Measurements from ENCODE around the gene DCLRE1C.
A peak's percentile ranks its signal among the peaks of the same experiment; 100 is the strongest.
"Not testable (repeated sequence)": the region's sequence is repeated elsewhere in the genome, so short reads cannot be mapped to it uniquely, and the experiment has no call there.

Gene DCLRE1C

DNA sequence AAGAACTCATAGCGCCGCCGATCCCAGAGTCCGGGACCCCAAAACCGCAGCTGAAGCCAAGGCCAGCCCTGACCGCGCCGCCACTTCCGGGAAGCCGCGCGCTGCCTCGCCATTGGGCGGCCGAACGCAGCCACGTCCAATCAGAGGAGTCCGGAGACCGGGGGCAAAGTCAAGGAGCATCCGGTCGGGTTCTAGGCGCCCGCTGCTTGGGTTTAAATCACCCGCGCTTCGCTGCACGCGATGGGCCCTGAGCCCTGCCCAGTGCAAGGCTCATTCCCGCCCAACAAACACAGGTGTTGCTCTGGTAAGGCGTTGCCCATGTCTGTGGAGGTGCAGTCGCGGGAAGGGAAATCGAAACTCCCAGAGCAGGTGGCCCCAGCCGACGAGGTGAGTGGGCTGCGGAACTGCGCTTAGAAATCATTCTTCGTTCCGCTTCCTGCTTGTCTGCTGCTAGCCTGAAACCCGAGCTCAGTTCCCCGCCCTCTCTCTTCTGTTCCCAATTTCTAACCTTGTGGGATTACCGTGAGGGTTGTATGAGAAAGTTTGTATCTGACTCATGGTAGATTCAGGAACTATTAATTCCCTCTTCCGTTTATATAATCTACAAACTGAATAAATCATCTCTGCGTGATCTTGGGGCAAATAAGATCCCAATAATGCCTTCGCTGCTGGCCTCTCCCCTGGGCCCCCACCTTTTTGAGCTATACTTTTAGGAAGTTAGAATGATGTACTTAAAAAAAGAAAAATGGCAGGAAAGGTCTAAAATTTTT is at the start of gene DCLRE1C:
DCLRE1C (minus strand) TSS at position 96 of the 770 bp plus-strand sequence; CDS start at position 10, 86 bp downstream.
- peak; percentile 84 to 92 for DNase-seq

DNA sequence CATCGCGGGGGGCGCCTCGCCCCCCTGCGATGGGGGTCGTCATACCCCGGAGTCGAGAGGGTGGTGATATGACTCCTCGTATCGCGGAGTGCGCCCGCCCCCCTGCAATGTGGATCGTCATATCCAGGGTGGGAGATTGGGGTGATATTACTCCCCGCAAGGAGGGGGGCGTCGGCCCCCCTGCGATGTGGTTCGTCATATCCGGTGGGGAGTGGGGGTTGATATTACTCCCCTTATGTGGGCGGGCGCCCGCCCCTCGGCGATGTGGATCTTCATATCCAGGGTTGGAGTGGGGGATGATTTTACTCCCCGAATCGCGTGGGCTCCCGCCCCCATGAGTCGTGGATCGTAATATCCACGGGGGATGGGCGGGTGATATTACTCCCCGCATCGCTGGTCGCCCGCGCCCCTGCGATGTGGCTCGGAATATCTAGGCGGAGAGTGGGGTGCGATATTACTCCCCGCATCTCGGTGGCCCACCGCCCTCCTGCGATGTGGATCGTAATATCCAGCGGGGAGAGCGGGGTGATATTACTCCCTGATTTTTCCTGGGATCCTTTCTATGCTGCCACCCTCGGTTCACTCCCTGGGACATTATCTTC is 42.2 kb upstream of the DCLRE1C start:
- DNase-seq, result no peak

DNA sequence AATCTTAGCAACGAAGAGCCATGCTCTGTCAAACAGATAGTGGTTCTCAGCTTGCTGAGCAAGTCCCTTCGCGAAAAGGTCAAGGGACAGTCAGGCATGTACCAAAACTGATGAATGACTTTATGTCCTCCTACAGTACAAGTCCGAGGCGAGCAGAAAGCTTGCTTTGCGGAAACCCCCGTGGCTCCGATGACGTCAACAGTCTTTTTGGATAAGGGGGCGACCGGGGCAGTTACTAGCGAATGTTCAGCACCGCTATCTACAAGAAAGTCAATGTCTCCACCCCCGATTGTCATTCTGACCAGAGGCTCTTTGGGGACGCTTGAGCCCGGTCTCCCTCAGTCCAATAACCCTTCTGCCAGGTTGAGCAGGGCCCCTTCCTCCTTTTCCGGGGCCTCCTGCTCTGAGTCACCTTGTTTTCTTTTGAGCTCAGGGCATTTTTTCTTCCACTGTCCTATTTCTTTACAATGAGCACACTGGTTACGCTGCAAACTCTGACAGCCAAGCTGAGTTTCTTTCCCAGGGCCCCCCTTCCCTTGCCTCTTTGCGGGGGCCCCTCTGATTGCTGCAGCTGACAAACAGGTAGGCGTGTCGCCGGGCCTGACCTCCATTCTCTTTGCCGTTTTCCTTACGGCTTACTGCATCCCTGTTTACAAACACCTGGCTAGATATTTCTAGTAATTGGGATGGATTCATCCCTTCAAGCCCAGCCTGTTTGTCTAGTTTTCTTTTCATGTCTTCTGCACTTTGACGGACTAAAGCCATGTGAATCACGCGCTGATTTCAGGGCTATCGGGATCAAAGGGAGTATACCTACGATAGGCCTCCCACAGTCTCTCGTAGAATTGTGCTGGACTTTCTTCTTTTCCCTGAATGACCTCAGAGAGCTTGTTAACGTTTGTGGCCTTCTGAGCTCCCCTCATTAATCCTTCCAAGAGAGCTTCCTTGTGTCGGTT is 39.9 kb upstream of the DCLRE1C start:
- not testable (repeated sequence) for DNase-seq

DNA sequence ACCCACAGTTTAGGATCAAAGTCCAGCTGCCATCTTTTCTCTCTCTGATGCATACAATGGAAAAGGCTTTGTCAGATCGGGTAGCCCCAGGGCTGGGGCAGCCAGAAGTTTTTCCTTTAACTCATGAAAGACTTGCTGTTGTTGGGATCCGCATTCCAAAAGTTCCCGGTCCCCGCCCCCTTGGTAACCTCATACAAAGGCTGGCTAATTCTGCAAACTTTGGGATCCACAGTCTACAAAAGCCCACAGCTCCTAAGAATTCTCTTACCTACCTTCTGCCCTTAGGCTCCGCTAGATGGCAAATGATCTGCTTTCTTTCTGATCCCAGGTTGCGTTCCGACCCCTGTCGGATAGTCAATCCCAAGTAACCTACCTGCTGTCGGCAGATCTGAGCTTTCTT is 38.4 kb upstream of the DCLRE1C start:
- DNase-seq, result not testable (repeated sequence)

DNA sequence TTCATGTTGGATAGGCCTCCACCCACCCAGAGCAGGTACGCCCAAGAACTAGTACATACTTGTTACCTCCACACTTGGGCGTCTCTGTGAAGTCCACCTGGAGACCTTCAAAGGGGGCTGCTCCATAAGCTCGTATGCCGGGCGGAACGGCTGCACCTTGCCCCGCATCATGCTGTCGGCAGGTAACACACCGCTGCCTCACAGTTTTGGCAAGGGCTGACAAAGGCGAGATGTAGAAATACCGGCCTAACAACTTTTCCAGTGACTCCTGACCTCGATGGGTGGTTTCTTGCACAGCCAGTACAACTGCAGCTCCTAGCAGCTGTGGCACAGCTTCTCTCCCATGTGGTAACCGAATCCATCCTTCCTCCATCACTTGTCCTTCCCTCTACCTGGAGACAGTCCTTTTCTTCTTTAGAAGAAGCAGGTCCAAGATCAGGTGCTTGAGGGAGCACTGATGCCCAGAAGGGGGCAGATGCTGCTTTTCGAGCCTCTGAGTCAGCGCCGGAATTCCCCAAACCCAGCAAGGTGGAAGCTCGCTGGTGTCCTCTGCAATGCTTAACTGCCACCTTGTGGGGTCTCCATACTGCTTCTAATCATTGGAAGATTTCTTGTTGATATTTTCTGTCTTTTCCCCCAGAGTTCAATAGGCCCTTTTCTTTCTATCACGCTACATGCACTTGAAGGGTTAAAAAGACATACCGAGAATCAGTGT is 37.3 kb upstream of the DCLRE1C start:
- DNase-seq, result not testable (repeated sequence)

DNA sequence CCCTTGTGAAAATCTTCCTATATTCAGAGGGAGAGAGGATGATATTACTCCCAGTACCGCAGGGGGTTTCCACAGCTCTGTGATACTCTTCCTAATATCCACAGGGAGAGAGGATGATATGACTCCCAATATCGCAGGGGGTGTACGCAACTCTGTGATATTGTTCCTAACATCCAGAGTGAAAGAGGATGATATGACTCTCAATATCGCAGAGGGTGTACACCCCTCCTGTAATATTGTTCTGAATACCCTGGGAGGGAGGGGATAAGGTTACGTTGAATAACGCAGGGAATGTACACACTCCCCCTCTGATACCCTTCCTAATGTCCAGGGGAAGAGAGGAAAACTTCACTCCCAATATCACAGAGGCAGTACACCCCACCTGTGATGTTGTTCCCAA is 35.7 kb upstream of the DCLRE1C start:
- DNase-seq, result not testable (repeated sequence)

DNA sequence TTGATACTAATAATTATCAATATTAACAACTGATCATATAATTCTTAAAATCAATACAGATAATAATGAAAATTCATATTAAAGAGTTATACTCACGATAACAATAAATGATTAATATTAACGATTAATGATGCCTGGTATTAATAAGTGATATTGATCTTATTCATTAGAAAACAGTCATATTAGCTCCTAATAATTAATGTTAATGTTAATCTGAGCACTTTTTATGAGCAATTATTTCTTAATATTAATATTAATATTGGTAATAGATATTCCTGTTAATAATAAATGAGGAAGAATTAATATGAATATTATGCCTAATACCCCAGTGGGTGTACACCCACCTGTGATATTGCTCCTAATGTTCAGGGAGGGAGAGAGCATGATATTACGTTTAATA is 28.8 kb upstream of the DCLRE1C start:
- DNase-seq, result no peak

DNA sequence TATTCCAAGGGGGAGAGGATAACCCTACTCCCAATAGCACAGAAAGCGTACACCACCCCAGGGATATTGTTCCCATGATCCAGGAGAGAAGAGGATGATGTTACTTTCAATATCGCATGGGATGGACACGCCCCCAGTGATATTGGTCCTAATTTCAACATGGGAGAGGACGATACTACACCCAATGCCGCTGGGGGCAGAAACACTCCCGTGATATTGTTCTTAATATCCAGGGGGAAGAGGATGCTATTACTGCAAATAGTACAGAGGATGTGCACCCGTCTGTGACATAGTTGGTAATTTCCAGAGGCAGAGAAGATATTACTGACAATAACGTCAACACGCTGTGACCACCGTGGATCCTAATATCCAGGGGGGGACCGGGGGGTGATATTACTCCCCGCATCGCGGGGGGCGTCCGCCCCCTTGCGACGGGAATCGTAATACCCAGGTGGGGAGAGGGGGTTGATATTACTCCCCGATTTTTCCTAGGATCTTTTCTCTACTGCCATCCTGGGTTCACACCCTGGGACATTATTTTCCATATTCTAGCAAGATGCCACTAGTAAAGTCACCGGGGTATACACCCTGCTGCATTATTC is 21.9 kb upstream of the DCLRE1C start:
- no peak for DNase-seq

DNA sequence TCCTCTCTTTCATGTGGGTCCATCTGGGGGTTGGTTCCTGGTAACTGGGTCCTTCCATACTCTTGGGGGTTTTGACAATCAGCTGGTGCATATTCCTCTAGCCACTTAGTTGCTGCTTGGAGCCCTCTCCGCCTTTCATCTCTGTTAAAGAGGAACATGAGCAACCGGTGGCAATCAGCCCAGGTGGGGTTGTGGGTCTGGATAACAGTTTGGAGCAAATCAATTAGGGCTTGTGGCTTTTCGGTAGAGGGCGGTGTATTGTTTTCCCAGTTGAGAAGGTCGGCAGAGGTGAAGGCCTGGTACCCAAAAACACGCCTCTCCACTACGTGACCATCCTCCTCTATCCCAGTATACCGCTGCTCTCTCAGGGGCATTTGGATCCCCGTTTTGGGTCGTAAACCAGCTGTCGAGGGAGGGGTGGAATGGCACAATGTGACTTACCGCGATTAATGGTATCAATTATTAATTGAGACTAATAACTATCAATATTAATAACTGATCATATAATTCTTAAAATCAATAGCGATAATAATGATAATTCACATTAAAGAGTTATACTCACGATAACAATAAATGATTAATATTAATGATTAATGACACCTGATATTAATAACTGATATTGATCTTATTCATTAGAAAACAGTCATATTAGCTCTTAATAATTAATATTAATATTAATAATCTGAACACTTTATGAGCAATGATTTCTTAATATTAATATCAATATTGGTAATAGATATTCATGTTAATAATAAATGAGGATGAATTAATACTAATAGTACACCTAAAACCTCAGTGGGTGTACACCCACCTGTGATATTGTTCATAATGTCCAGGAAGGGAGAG is 20.5 kb upstream of the DCLRE1C start:
- DNase-seq, result not testable (repeated sequence)

DNA sequence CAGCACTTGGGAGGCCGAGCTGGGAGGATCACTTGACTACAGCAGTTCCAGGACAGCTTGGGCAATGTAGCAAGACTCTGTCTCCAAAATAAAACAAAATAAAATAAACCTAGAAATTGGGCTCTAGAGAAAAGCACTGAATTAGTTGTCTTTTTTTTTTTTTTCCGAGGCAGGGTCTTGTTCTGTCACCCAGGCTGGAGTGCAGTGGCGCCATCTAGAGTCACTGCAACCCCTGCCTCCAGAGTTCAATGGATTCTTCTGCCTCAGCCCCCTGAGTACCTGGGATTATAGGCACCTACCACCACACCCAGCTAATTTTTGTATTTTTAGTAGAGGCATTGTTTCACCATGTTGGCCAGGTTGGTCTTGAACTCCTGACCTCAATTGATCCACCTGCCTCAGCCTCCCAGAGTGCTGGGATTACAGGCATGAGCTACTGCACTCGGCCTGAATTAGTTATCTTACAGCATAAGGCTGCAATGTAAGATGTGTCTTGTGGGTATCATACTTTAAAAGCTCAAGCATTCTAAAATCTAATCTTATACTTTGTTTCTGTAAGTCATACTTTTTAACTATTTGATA is 18.1 kb upstream of the DCLRE1C start:
- no peak for DNase-seq

DNA sequence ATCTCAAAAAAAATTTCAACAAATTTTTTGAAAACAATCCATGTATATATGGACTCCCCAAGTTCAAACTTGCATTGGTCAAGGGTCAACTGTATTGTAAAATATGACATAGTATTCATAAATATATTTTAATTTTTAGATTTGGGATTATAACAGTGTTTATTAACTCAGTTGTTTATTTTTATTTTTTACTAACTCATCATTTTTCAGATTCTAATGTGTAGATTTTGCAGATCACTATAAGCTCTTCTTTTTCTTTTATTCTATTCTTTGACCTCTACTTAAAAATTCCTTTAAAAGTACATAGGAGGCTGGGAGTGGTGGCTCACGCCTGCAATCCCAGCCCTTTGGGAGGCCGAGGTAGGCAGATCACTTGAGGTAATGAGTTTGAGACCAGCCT is 14.0 kb upstream of the DCLRE1C start:
- DNase-seq, result no peak

DNA sequence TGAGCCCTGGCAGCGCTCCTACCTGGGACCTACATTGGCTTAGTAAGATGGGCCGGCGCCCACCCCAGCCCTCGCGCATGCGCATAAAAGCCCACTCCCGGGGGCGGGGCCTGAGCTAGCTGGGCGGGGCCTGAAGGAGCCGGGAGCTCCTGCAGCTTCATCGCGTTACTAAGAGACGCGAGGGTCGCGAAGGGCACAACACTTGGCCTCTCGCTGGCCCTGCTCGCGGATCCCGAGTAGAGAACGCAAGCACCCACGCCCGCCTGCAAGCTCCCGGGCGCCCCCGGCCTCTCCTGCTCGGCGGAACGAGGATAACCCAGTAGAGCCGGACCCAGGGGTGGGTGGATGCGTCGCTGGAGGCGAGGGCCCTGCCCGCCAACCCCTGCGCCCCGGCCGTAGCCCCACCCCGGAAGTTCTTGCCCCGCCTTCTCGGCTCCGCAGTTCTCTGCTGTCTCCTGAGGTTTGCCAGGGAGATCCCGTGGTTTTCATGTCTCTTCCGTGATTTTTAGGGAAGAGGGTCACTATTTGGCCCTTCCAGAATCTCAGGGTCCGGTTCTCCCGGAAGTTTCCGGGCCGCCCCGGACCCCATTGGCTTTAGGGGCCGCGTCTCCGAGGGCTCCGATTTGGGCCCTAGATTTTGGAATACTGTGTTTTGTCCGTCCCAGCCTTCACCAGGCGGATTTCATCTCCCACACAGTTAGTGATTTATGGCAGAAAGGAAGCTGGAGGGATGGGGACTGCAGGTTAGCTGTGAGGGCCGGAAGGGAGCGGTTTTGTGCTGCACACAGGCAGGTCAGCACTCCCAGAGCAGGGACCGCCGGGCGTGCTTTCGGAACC is 5.5 kb upstream of the DCLRE1C start, which contains the start of gene MEIG1:
MEIG1 (plus strand) TSS at position 168 of the 837 bp plus-strand sequence. CDS start 7,081 bp downstream, outside the sequence.
- DNase-seq, result peak; percentile 85 to 86

DNA sequence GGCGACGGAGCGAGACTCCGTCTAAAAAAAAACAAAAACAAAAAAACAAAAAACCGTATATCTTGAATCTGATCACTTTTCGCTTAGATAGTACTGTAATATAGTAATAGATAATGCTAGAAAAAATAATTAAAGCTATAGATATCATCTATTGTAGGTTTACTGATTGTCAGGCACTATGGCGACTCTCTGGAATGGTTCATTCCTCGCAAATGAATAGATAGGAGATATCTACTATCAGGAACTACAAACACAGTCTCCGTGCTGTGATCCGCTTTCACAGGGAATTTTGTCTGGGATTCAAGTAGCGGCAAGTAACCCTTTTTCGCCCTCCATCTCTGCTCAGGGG is 5.0 kb upstream of the DCLRE1C start:
- no peak for DNase-seq

DNA sequence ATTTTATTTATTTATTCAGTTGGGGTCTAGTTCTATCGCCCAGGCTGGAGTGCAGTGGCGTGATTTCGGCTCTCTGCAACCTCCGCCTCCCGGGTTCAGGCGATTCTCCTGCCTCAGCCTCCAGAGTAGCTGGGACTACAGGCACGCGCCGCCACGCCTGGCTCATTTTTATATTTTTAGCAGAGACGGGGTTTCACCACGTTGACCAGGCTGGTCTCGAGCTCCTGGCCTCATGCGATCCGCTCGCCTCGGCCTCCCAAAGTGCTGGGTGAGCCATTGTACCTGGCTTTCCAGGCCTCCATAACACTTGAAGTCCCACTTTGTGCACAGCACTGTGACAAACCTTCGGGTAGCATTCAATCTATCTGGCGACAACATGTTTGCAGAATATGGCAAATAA is 1.0 kb upstream of the DCLRE1C start:
- no peak for DNase-seq

DNA sequence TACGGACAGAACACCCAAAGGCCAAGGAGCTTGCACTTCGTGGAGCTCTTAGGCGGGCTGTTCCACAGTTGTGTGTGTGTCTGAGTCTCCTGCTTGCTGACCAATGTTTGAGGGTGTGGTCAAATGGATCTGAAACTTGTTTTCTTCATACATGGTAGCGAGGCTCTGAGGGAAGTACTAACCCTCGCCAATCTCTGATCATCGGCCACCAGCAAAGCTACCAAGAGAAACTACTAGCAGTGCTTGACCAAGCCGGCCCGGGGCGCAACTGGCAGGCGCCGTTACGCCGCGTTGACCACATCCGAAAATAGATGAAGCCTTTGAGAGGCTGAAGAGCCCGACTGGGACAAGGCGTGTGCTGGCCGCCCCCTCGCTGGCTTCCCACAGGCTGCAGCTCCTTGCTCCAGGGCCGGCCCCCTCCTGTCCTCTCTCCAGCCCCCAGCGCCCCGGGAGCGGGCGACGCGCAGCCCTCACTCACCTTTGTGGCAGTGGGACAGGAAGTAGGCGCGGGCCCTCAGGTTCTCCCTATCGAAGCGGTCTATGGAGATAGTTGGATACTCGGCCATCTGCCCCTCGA is 384 bp downstream of the DCLRE1C start:
- DNase-seq, result no peak

DNA sequence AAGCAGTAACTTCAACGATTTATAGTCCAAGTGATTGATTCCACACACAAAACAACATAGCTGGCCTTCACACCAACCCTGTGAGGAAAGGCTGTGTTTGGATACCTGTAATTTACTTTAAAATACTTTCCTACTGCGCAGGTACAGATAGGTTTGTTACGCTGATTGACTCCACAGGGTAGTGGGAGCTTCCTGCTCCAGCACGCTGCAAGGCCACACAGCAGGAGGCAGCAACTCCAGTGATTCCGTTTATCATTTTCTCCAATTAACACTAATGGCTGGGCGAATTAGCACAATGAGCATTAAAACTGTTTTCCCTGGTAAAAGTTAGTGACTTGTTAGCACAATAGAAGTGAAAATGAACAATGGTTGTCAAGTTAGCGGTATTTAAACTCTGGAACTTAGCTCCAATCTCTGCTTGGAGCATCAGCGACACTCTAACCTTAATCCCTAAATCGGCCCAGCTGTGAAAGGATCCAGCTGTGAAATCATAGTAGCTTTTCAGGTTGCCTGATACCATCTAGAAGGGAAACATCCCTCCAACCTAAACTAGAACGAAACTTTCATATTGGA is 959 bp downstream of the DCLRE1C start:
- DNase-seq, result peak in 1 of 2 experiments; percentile 37

DNA sequence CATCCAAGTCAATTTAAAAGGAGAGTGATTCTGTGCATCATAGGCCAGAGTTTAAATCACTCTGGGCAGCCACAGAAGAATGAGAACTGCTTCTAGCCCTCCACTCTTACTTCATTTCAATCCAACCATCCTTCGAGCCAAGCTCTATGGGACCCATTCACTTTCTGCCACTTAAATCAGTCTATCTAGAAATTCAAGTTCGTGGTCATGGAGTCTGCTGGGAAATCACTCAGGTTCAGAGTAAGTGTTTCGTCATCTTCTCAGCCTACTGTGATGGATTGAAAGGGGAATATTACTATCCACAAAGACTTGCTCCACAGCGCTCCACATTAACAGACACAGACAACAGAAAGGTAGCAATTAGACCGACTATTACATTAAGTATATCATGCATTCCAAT is 4.6 kb downstream of the DCLRE1C start:
- no peak for DNase-seq

DNA sequence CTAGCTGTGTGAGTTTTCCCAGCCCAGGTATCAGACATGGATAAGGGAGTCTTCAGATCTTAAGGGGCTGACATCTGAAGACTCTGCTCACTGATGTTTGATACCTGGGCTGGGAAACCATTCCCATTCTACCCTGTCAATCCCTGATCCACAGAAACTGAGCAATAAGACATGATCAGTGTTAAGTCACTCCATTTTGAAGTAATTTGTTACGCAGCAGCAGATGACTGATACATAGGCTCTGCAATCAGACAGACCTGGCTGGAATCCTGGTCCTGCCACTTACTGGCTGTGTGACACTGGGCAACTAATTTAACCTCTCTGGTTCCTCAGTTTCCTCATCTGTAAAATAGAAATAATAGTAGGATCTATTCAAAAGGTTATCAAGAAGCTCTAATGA is 6.6 kb downstream of the DCLRE1C start:
- DNase-seq, result no peak

DNA sequence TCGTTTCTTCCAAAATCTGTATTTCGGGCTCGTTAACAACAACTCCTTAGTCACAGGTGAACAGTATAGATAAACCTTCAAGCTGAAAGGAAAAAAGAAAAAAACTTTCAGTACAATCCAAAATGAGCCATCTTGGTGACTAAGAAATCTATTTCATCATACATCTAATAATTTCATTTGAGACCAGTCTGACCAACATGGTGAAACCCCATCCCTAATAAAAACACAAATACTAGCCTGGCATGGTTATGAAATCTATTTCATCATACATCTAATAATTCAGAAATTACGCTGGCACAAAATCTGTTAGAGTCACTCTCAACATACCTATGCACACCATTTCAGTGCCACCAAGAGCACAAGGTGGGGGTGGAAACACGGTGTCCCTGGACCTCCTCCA is 8.8 kb downstream of the DCLRE1C start:
- no peak for DNase-seq
